ENCODE measurements around the gene KLHL3.

DNA sequence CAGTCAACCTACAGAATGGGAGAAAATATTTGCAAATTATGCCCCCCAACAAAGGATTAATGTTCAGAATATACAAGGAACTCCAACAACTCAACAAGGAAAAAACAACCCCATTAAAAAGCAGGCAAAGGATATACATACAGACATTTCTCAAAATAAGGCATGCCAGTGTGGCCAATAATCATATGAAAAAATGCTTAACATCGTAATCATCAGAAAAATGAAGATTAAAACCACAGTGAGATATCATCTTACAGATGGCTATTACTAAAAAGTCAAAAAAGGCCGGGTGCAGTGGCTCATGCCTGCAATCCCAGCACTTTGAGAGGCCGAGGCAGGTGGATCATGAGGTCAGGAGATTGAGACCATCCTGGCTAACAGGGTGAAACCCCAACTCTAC lies 103.2 kb downstream of the KLHL3 start:
- TF ChIP-seq, protein P1, sequence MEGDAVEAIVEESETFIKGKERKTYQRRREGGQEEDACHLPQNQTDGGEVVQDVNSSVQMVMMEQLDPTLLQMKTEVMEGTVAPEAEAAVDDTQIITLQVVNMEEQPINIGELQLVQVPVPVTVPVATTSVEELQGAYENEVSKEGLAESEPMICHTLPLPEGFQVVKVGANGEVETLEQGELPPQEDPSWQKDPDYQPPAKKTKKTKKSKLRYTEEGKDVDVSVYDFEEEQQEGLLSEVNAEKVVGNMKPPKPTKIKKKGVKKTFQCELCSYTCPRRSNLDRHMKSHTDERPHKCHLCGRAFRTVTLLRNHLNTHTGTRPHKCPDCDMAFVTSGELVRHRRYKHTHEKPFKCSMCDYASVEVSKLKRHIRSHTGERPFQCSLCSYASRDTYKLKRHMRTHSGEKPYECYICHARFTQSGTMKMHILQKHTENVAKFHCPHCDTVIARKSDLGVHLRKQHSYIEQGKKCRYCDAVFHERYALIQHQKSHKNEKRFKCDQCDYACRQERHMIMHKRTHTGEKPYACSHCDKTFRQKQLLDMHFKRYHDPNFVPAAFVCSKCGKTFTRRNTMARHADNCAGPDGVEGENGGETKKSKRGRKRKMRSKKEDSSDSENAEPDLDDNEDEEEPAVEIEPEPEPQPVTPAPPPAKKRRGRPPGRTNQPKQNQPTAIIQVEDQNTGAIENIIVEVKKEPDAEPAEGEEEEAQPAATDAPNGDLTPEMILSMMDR (conservative IDR thresholded peaks at IDR 0.05; ENCODE audit: low read depth, low read length): no peak
- TF ChIP-seq EZH2 (IDR thresholded peaks at IDR 0.05; ENCODE audit: borderline replicate concordance, low read depth, low read length, poor library complexity, severe bottlenecking): no peak

Data from A673 (cell line).